IgD-negative memory B cell (primary cell): ENCODE measurements around the gene OSTM1. TPM values are rescaled to one million over a fixed set of nuclear protein-coding genes. Genes with fewer than 3 reads are reported as not detected.

Experiments
- H3K27ac Mint-ChIP-seq, 3 donors: one replicate each; pipeline ENCODE4 v1.8.0; 2020 to 2022; ENCODE audit warnings: mild to moderate bottlenecking in 3 of 3, mixed read lengths in 3 of 3, moderate library complexity in 1 of 3
- H3K27me3 Mint-ChIP-seq: one replicate; pipeline ENCODE4 v1.8.0; 2021; ENCODE audit warnings: mixed read lengths
- H3K36me3 Mint-ChIP-seq: one replicate; pipeline ENCODE4 v1.8.0; 2020; ENCODE audit warnings: mild to moderate bottlenecking, mixed read lengths
- H3K4me1 Mint-ChIP-seq, 3 donors: one replicate each; pipeline ENCODE4 v1.8.0; 2020 to 2022; ENCODE audit warnings: mixed read lengths in 3 of 3, mild to moderate bottlenecking in 1 of 3
- H3K4me3 Mint-ChIP-seq, 4 donors: one replicate each; pipeline ENCODE4 v1.8.0; 2020 to 2022; ENCODE audit warnings: mild to moderate bottlenecking in 4 of 4, mixed read lengths in 4 of 4, moderate library complexity in 3 of 4
- H3K9me3 Mint-ChIP-seq, 3 donors: one replicate each; pipeline ENCODE4 v1.8.0; 2020 to 2021; ENCODE audit warnings: mixed read lengths in 3 of 3, mild to moderate bottlenecking in 1 of 3
- polyA plus RNA-seq: library from polyadenylated mRNA; unstranded; fragments of 300-500 nt; fragmentation: Illumina TruSeq; gene quantifications from one replicate; pipeline ENCODE4 v1.2.3, GENCODE V29; 2021

OSTM1 gene
- polyA plus RNA-seq, 1 donor from 2014 or later: 29.9 TPM

DNA sequence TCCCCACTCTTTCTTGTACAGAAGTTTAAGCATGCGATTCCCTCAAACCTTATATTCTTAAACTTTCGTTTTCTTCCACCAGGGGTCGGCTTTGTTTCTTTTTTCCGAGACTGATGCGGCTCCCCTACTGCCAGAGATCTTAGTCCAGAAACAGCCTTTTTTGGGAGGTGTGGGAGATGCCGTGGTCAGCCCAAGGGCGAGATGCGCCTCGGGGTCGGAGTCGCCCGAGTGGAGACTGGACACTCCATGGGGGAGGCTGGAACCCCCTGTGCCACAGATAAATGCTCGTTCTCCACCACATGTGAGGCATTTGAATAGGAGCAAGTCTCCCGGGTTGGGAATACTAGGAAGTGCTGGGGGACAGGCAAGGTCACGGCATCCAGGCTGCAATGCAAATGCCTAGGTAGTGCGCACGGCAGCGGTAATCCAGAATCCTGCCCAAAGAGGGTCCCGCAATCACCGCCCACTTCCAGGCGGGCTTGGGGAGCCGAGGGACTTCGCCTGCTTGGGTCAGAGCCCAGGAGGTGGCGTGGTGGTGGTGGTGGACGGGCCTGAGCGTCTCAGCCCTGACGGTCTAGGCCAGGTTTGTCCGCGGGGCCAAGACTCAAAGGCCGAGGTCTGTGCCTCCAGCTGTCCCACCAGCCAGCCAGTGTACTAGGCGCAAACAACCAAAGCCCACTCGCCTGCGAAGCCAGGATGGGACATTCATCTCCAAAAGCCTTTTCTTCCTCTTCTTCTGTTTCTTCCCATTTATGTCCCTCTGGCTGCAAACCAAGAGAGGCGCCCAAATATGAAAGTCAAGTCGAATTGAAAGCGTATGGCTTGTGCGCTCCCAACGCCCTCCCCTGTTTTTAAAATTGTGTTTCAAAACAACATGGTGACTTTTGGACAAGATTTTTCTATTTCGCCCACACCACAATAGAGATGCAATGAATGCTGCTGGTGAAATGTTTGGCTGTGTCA lies 39.3 kb upstream of the OSTM1 start:
- peaks cover 24 to 38% (median 36%) of the 10 kb centered on the region in 3 donors for H3K4me1 Mint-ChIP-seq
- H3K36me3 Mint-ChIP-seq: no peaks in the 10 kb centered on the region
- peaks cover 60% of the 10 kb centered on the region for H3K27me3 Mint-ChIP-seq
- peak overlapping the region; percentile 46 to 84 (median 63) for H3K27ac Mint-ChIP-seq
- H3K9me3 Mint-ChIP-seq: no peaks in the 10 kb centered on the region
- H3K4me3 Mint-ChIP-seq: peak overlapping the region; percentile 41 to 90 (median 86)

DNA sequence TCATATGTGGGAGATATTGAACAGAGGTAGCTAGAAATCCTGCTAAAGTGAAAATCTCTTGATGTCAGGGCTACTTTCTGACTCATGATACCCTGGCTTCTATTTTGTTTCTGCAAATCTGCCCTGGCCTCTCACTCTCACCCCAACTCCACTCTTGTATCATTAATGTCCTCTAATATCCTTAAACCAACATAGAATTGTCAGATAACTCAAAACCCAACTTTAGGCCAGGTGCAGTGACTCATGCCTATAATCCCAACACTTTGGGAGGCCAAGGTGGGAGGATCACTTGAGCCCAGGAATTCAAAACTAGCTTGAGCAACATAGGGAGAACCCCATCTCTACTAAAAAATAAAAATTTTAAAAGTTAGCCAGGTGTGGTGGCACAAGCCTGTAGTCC lies 33.8 kb upstream of the OSTM1 start:
- Mint-ChIP-seq H3K27me3 (peaks cover 18% of the 10 kb centered on the region), H3K4me1 (peaks cover under 1 to 2% (median 1%) of the 10 kb centered on the region in 3 donors), H3K9me3 (no peaks in the 10 kb centered on the region), H3K4me3 (no peak overlapping the region), H3K27ac (no peak overlapping the region), H3K36me3 (no peaks in the 10 kb centered on the region)

- Mint-ChIP-seq H3K36me3 (no peaks in the 10 kb centered on the region), H3K27me3 (peaks cover 6% of the 10 kb centered on the region), H3K4me1 (no peaks in the 10 kb centered on the region), H3K9me3 (no peaks in the 10 kb centered on the region), H3K4me3 (no peak overlapping the region), H3K27ac (no peak overlapping the region)
Observed at GRCh38 chr6:108107102-108107501, 32.6 kb upstream of the OSTM1 start.

GRCh38 chr6:108106694-108107093 lies 32.2 kb upstream of the OSTM1 start:
- Mint-ChIP-seq H3K27me3 (peaks cover 5% of the 10 kb centered on the region), H3K9me3 (no peaks in the 10 kb centered on the region), H3K36me3 (no peaks in the 10 kb centered on the region), H3K4me3 (no peak overlapping the region), H3K4me1 (no peaks in the 10 kb centered on the region), H3K27ac (no peak overlapping the region)

GRCh38 chr6:108106261-108106660 lies 31.7 kb upstream of the OSTM1 start:
- H3K27me3 Mint-ChIP-seq: peaks cover 5% of the 10 kb centered on the region

DNA sequence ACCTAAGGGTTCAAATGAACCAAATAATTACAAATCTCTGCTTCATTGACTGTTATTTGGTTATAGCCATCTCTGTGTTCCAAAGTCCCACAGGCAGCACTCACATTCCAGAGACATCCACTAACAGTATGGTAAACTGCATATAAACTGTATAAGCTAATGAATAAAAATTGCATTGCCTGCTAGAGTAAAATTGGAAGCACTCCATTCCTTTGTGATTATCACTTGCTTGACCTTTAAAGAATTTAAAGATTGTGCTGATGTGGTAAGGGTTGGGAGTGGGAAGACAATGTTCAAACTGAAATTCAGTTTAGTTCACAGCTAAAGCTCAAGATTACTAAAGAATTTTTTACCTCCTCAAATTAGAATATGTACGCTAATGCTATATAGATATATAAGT lies 31.0 kb upstream of the OSTM1 start:
- Mint-ChIP-seq H3K4me3 (no peak overlapping the region), H3K4me1 (no peaks in the 10 kb centered on the region), H3K9me3 (no peaks in the 10 kb centered on the region), H3K36me3 (no peaks in the 10 kb centered on the region), H3K27me3 (peaks cover 2% of the 10 kb centered on the region), H3K27ac (no peak overlapping the region)

More at GRCh38 chr6:108106261-108106660, 31.7 kb upstream of the OSTM1 start:
- Mint-ChIP-seq H3K4me1 (no peaks in the 10 kb centered on the region), H3K9me3 (no peaks in the 10 kb centered on the region), H3K27ac (no peak overlapping the region), H3K4me3 (no peak overlapping the region), H3K36me3 (no peaks in the 10 kb centered on the region)

DNA sequence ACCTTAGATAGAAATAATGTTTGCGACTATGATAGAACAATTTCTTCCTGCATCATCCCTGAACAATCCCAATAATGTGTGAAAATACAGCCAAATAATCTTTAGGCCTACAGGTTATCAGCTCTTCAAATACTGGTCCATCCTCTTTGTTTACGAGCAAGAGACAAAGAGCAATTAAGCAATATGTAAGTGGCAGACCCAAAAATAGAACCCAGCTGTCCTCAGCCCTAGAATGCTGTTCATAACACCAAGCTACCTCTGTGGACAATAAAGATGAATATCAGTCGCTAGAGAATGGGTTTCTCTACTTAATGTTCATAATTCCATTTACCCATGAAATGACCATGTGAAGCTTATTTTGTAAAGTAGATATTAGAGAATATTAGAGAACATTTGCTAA lies 28.4 kb upstream of the OSTM1 start:
- no peaks in the 10 kb centered on the region for H3K9me3 Mint-ChIP-seq
- no peaks in the 10 kb centered on the region for H3K36me3 Mint-ChIP-seq
- H3K4me3 Mint-ChIP-seq: no peak overlapping the region
- H3K27me3 Mint-ChIP-seq: peaks cover 3% of the 10 kb centered on the region
- H3K27ac Mint-ChIP-seq: no peak overlapping the region
- no peaks in the 10 kb centered on the region for H3K4me1 Mint-ChIP-seq

GRCh38 chr6:108100003-108100402 lies 25.5 kb upstream of the OSTM1 start:
- H3K4me1 Mint-ChIP-seq: no peaks in the 10 kb centered on the region
- H3K27ac Mint-ChIP-seq: no peak overlapping the region
- H3K36me3 Mint-ChIP-seq: no peaks in the 10 kb centered on the region
- peaks cover 3% of the 10 kb centered on the region for H3K27me3 Mint-ChIP-seq
- no peaks in the 10 kb centered on the region for H3K9me3 Mint-ChIP-seq
- H3K4me3 Mint-ChIP-seq: no peak overlapping the region

- Mint-ChIP-seq H3K4me3 (no peak overlapping the region), H3K27ac (no peak overlapping the region), H3K36me3 (no peaks in the 10 kb centered on the region), H3K9me3 (no peaks in the 10 kb centered on the region), H3K4me1 (no peaks in the 10 kb centered on the region), H3K27me3 (peaks cover 1% of the 10 kb centered on the region)
Observed at GRCh38 chr6:108097882-108098281, 23.3 kb upstream of the OSTM1 start.

DNA sequence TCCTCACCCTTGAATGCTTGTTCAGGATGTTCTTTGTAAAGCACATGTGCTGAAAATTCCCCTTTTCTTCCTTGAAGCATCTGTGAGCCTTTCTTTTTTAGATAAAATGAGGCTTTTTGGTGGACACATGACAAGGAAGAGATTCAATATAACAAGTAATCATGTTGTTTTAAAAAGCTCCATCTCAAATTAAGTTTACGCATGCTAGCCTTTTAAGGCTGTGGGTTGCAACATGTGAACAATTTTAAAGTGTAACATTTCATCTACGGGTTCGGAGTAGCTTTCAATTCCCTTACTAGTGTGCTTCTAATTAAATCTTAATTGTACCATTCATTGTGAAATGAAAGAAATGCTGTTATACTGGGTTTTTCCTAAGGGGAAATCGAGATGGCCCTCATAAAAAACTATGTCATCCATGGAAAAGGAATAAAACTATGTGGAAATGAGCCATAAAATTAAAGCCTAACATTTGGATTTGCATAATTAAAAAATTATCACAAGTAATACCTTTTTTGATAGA lies 19.3 kb upstream of the OSTM1 start:
- Mint-ChIP-seq H3K27ac (peak overlapping the region in 1 of 3 donors; percentile 14), H3K36me3 (no peaks in the 10 kb centered on the region), H3K4me3 (no peak overlapping the region), H3K4me1 (no peaks in the 10 kb centered on the region), H3K27me3 (peaks cover 1% of the 10 kb centered on the region), H3K9me3 (no peaks in the 10 kb centered on the region)

- no peaks in the 10 kb centered on the region for H3K36me3 Mint-ChIP-seq
- H3K27me3 Mint-ChIP-seq: peaks cover 3% of the 10 kb centered on the region
Observed at GRCh38 chr6:108091288-108091687, 16.7 kb upstream of the OSTM1 start.

GRCh38 chr6:108083349-108083748 lies 8.8 kb upstream of the OSTM1 start:
- H3K4me1 Mint-ChIP-seq: no peaks in the 10 kb centered on the region
- H3K27me3 Mint-ChIP-seq: peaks cover 12% of the 10 kb centered on the region
- peak overlapping the region in 1 of 3 donors; percentile 77 for H3K27ac Mint-ChIP-seq
- no peak overlapping the region for H3K4me3 Mint-ChIP-seq
- H3K36me3 Mint-ChIP-seq: no peaks in the 10 kb centered on the region
- H3K9me3 Mint-ChIP-seq: peaks cover 0 to 2% (median 0%) of the 10 kb centered on the region in 3 donors

More at GRCh38 chr6:108091288-108091687, 16.7 kb upstream of the OSTM1 start:
- Mint-ChIP-seq H3K9me3 (no peaks in the 10 kb centered on the region), H3K27ac (no peak overlapping the region), H3K4me3 (no peak overlapping the region), H3K4me1 (no peaks in the 10 kb centered on the region)

DNA sequence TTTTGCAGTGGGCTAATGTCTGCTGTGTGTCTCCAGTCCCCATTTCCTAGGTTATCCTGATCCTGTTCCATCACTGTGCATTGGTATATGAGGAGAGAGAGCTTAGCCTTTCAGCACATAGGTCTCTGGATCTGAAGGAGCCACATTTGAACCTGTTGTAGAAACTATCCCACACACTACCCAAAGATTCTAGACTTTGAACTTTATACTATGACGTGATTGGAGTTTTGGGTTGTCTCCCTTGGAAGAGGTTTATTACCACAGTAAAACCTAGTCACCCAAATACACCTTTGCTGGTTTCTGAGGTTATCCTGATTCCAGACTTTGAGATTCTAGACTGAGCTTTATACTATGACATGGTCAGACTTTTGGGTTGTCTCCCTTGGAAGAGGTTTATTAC lies 8.0 kb upstream of the OSTM1 start:
- Mint-ChIP-seq H3K4me3 (no peak overlapping the region), H3K36me3 (no peaks in the 10 kb centered on the region), H3K27me3 (peaks cover 12% of the 10 kb centered on the region), H3K9me3 (peaks cover 0 to 2% (median 0%) of the 10 kb centered on the region in 3 donors), H3K27ac (no peak overlapping the region), H3K4me1 (no peaks in the 10 kb centered on the region)

GRCh38 chr6:108080010-108080780 lies 5.7 kb upstream of the OSTM1 start:
- Mint-ChIP-seq H3K27me3 (peaks cover 9% of the 10 kb centered on the region), H3K4me3 (peak overlapping the region in 1 of 4 donors; percentile 55), H3K27ac (no peak overlapping the region), H3K4me1 (peaks cover 0 to 7% (median 4%) of the 10 kb centered on the region in 3 donors), H3K9me3 (peaks cover 0 to 2% (median 0%) of the 10 kb centered on the region in 3 donors), H3K36me3 (no peaks in the 10 kb centered on the region)

DNA sequence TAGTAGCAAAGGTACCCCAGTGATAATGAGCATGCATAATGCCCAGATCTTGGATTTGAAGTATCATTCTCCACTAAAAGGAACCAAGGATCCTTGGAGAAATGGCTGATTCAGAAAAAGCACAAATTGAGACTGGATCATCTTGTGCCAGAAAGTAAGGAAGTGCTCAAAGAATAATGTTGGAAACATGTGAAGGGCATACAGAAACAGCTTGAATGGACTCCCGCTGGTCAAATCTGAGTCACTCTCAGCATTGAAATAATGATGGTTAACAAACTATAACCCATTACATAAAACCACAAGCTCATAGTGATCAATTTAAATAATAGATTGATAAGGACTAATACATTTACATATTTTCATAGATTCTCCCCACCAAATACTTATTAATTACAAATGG lies 3.6 kb upstream of the OSTM1 start:
- Mint-ChIP-seq H3K9me3 (peaks cover 0 to 2% (median 0%) of the 10 kb centered on the region in 3 donors), H3K27me3 (peaks cover 4% of the 10 kb centered on the region), H3K27ac (no peak overlapping the region), H3K4me1 (peaks cover 9 to 14% (median 14%) of the 10 kb centered on the region in 3 donors), H3K36me3 (no peaks in the 10 kb centered on the region), H3K4me3 (no peak overlapping the region)
